GM10248 (cell line): ENCODE measurements around the gene MEF2B.
"Not testable (repeated sequence)": the region's sequence is repeated elsewhere in the genome, so short reads cannot be mapped to it uniquely, and the experiment has no call there.

Source experiments
- CTCF ChIA-PET: fragments of 300-600 bp; sonication (Branson Sonifier 250); formaldehyde crosslinking; extraction: SDS; loops from one replicate; lab custom pipeline; 2021; ENCODE audit warnings: antibody characterized with exemption; lab: Yijun Ruan, JAX
- POLR2A ChIA-PET: fragments of 350-650 bp; sonication (Branson Sonifier 250); formaldehyde crosslinking; extraction: SDS; loops from one replicate; lab custom pipeline; 2020; ENCODE audit warnings: antibody characterized with exemption; lab: Yijun Ruan, JAX
- DNase-seq: peaks from one replicate; pipeline ENCODE4 v3.0.0; 2012; ENCODE audit errors: extremely low spot score
- CTCF ChIP-seq: IDR thresholded peaks from 2 replicates; pipeline ENCODE4 v1.5.1; 2012; ENCODE audit warnings: mild to moderate bottlenecking, low read depth; ENCODE audit errors: extremely low read depth, missing control alignments, control extremely low read depth

MEF2B gene

GRCh38 chr19:19152668-19153384, 17.2 kb downstream of the MEF2B start:
- TF ChIP-seq CTCF = no peak
- DNase-seq = no peak
- ChIA-PET POLR2A (no interaction called here), CTCF (interaction anchor here (1.5 to 14.3 kb wide), 3 partner anchors 14 to 22 kb away, joined by 3 to 302 read pairs (median 32); partner anchors contain the start of gene MEF2B)

GRCh38 chr19:19151418-19151817, 18.6 kb downstream of the MEF2B start:
- no peak for TF ChIP-seq CTCF
- ChIA-PET POLR2A (interaction anchor here (0.6 kb wide), 1 partner anchor 263 kb away, joined by 3 read pairs; no protein-coding TSS in a partner anchor), CTCF (interaction anchor here (14.3 kb wide), 1 partner anchor 21 kb away, joined by 302 read pairs; the partner anchor contains the start of gene MEF2B)
- DNase-seq = peak; percentile 70

- no peak for TF ChIP-seq CTCF
- ChIA-PET POLR2A (no interaction called here), CTCF (interaction anchor here (1.3 to 14.3 kb wide), 4 partner anchors 9 to 75 kb away, joined by 3 to 302 read pairs (median 50); partner anchors contain the start of gene MEF2B)
- no peak for DNase-seq
Measured at GRCh38 chr19:19149435-19149834, 20.6 kb downstream of the MEF2B start.

GRCh38 chr19:19148504-19148903, 21.6 kb downstream of the MEF2B start:
- not testable (repeated sequence) for DNase-seq
- POLR2A ChIA-PET = interaction anchor here (1.4 kb wide), 1 partner anchor 26 kb away, joined by 4 read pairs; no protein-coding TSS in a partner anchor
- CTCF ChIA-PET = interaction anchor here (0.7 to 14.3 kb wide), 5 partner anchors 9 to 77 kb away, joined by 3 to 302 read pairs (median 8); partner anchors contain the start of gene MEF2B

- TF ChIP-seq CTCF = no peak
- ChIA-PET CTCF (interaction anchor here (0.9 to 14.3 kb wide), 9 partner anchors 8 to 195 kb away, joined by 3 to 302 read pairs (median 8); partner anchors contain the start of genes BORCS8, MEF2B, NR2C2AP and RFXANK), POLR2A (no interaction called here)
- DNase-seq = no peak
Measured at GRCh38 chr19:19147344-19147743, 22.7 kb downstream of the MEF2B start.

- DNase-seq = no peak
- no peak for TF ChIP-seq CTCF
- ChIA-PET POLR2A (no interaction called here), CTCF (interaction anchor here (0.6 to 14.3 kb wide), 9 partner anchors 11 to 218 kb away, joined by 3 to 302 read pairs (median 6); partner anchors contain the start of genes BORCS8, MEF2B, NR2C2AP and RFXANK)
Measured at GRCh38 chr19:19146865-19147264, 23.2 kb downstream of the MEF2B start.
